H1 (cell line): ENCODE results near the gene CCDC89. TPM values are rescaled to one million over a fixed set of nuclear protein-coding genes. Genes with fewer than 3 reads are reported as not detected.
A peak's percentile ranks its signal among the peaks of the same experiment; 100 is the strongest.

Experiments used
- ATF2 ChIP-seq: IDR thresholded peaks from 2 replicates; pipeline ENCODE4 v1.6.1; 2012; ENCODE audit warnings: low read length, inconsistent platforms
- ATF3 ChIP-seq: IDR thresholded peaks from 2 replicates; pipeline ENCODE4 v1.6.1; 2011; ENCODE audit warnings: low read depth, mild to moderate bottlenecking, low read length; ENCODE audit not compliant: insufficient read depth
- CEBPB ChIP-seq: IDR thresholded peaks from 2 replicates; pipeline ENCODE4 v1.6.1; 2012; ENCODE audit warnings: low read depth, low read length
- FOSL1 ChIP-seq: IDR thresholded peaks from 2 replicates; pipeline ENCODE4 v1.6.1; 2011; ENCODE audit warnings: mild to moderate bottlenecking, low read depth, low read length, moderate library complexity; ENCODE audit not compliant: insufficient read depth
- HDAC2 ChIP-seq, 2 experiments: fragments of 300-600 bp in 1 of 2; sonication (generic) in 1 of 2; IDR thresholded peaks; 2 replicates each; pipeline ENCODE4 v1.6.1; 2011 to 2012; ENCODE audit warnings: low read depth in 2 of 2, low read length in 2 of 2, mild to moderate bottlenecking in 2 of 2, moderate library complexity in 2 of 2, borderline replicate concordance in 1 of 2, inconsistent platforms in 1 of 2
- PHF8 ChIP-seq: fragments of 200-600 bp; sonication (generic); conservative IDR thresholded peaks from 2 replicates; pipeline ENCODE4 v1.7.1; 2012; ENCODE audit warnings: low read depth, mild to moderate bottlenecking, inconsistent platforms, low read length, moderate library complexity
- RFX5 ChIP-seq: IDR thresholded peaks from 2 replicates; pipeline ENCODE4 v1.6.1; 2011; ENCODE audit warnings: low read depth, low read length, improper control_type of control experiment, borderline replicate concordance
- SIN3A ChIP-seq, 2 experiments: IDR thresholded peaks in 1 of 2; conservative IDR thresholded peaks in 1 of 2; 2 replicates each; pipeline ENCODE4 v1.6.1; 2011 to 2012; ENCODE audit warnings: low read length in 2 of 2, improper control_type of control experiment in 1 of 2, low read depth in 1 of 2, mild to moderate bottlenecking in 1 of 2
- TBP ChIP-seq: IDR thresholded peaks from 2 replicates; pipeline ENCODE4 v1.6.1; 2011; ENCODE audit warnings: low read depth, low read length, improper control_type of control experiment
- TEAD4 ChIP-seq: IDR thresholded peaks from 2 replicates; pipeline ENCODE4 v1.6.1; 2012; ENCODE audit warnings: low read depth, low read length, inconsistent platforms, mixed read lengths
- polyA plus RNA-seq, 7 experiments: library from polyadenylated mRNA; depleted of rRNA in 3 of 7; stranded (reverse) in 5 of 7; unstranded in 2 of 7; fragments of >200 nt in 5 of 7; fragments of 200-250 nt in 2 of 7; gene quantifications; 1 replicate in 5 of 7; 2 replicates in 1 of 7; 4 replicates in 1 of 7; pipeline versions ENCODE4 v1.2.1 to v1.2.3, GENCODE V29; 2011 to 2013; ENCODE audit warnings: missing spikeins in 2 of 7, mixed read lengths in 2 of 7
- total RNA-seq: library from RNA; stranded (reverse); fragmentation: NEBNext Ultra II Directional; extraction: Animal tissue kit (Norgen Biotek cat#: 25700); gene quantifications from 2 replicates; pipeline ENCODE4 v1.2.1, GENCODE V29; 2021

CCDC89 gene
- total and polyA plus RNA-seq, 2 of the 8 experiments (the other 6 are each of a cell fraction or from before 2014, with no cell fraction given): not detected

GRCh38 chr11:85663753-85664614 is 22.0 kb downstream of the CCDC89 start (continued):
- no peak for TF ChIP-seq ATF2
- TF ChIP-seq PHF8: 0 out of 2 replicates have a peak, but pooled peaks have one; percentile 27
- no peak for TF ChIP-seq HDAC2 (IDR thresholded peaks at IDR 0.05; ENCODE audit: borderline replicate concordance in 1 of 2, low read depth in 2 of 2, low read length in 2 of 2)
- TF ChIP-seq CEBPB: no peak
- 0 out of 4 replicates have a peak, but pooled peaks of 1 of the 2 experiments have one; percentile 45 for TF ChIP-seq SIN3A (conservative IDR thresholded peaks at IDR 0.05 in 1 of 2, IDR thresholded peaks at IDR 0.05 in 1 of 2; ENCODE audit: low read depth in 1 of 2, low read length in 2 of 2)
- no peak; the same call in 1 of the 2 replicates for TF ChIP-seq TBP
- no peak for TF ChIP-seq ATF3
- TF ChIP-seq TEAD4: no peak
- TF ChIP-seq FOSL1: no peak
- TF ChIP-seq RFX5: no peak
